HG03196 (cell line): ENCODE measurements around the gene ATP6V0A1.
"Not testable (repeated sequence)": the region's sequence is repeated elsewhere in the genome, so short reads cannot be mapped to it uniquely, and the experiment has no call there.

Experiments
- ATAC-seq: cut with Tn5 transposase; IDR thresholded peaks from one replicate; pipeline ENCODE4 v1.9.1; 2021; ENCODE audit not compliant: unreplicated experiment

The ATP6V0A1 gene

DNA sequence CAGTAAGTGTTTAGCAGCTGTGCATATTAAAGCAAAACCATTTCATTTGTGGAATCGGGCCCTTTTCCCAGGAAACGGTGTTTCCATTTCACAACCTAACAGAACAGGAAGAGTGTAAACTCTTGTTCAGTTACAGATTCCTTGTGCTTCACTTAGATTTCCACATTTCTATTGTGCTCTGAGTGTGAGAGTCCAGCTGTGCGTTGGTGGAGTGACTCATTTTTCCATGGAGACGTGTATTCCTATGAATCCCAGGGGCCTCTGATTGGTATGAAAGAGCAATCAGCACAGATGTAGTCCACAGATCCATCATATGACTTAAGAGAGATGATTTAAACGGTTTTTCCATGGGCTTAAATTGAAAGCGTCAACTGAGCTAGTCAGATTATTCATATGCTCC, 22.3 kb upstream of the ATP6V0A1 start:
- ATAC-seq, result no peak

DNA sequence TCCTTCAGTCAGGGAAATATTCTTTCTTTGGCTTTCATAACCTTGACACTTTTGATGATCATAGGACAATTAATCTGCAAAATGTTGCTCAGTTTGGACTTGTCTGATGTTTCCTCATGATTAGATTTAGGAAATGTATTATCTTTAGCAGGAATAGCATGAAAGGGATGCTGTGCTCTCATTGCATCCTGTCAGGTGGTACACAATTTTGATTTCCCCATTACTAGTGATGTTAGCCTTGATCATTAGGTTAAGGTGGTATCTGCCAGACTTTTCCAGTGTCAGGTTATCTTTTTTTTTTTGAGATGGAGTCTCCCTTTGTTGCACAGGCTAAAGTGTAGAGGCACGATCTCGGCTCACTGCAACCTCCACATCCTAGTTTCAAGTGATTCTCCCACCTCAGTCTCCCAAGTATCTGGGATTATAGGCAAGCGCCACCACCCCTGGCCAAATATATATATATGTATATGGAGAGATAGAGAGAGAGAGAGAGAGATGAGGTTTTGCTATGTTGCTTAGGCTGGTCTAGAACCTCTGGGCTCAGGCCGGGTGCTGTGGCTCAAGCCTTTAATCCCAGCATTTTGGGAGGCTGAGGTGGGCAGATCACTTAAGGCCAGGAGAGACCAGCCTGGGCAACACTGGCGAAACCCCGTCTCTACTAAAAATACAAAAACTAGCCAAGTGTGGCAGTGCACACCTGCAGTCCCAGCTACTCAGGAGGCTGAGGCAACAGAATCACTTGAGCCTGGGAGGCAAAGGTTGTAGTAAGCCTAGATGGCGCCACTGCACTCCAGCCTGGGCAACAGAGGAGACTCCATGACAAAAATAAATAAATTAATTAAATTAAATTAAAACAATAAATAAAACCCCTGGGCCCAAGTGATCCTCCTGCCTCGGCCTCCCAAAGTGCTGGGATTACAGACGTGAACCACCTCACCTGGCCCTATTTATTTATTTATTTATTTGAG, 19.8 kb upstream of the ATP6V0A1 start:
- no peak for ATAC-seq

DNA sequence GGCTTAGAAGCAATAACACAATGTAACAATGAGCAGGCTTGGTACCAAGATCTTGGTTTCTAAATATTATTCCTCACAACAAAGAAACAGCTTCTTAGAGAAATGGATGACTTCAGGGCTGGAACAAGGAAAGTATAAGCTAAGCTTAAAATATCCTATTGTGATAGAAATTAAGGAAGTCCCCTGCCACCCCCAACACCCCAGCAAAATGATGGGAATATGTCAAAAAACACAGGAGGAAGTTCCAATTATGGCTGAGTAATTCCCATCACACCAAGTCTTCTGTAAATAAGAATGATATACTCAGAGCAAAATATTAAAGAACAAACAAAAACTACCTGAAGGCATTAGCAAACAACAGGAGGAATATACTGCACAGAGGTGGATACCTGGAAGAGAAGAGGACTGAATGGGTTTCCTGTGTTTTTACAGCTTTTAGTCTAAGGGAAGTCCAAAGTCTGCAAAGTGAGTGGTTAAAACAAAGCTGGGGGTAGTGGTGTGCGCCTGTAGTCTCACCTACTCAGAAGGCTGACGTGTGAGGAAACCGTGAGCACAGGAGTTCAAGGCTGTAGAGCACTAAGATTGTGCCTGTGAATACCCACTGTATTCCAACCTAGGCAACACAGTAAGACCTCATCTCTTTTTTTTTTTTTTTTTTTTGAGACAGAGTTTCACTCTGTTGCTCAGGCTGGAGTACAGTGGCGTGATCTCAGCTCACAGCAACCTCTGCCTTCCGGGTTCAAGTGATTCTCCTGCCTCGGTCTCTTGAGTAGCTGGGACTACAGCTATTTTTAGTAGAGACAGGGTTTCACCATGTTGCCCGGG, 17.1 kb upstream of the ATP6V0A1 start:
- no peak for ATAC-seq

DNA sequence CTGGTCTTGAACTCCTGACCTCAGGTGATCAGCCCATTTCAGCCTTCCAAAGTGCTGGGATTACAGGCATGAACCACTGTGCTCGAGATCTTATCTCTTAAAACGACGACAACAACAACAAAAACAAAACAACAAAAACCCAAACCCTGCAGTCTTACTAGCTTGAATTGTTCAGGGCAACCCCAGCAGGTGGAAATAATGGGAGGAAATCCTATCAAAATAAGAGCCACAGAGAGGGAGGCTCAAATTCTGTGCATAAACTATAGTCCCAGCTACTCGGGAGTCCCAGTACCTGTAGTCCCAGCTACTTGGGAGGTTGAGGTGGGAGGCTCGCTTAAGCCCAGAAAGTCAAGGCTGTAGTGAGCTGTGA, 16.5 kb upstream of the ATP6V0A1 start:
- no peak for ATAC-seq

DNA sequence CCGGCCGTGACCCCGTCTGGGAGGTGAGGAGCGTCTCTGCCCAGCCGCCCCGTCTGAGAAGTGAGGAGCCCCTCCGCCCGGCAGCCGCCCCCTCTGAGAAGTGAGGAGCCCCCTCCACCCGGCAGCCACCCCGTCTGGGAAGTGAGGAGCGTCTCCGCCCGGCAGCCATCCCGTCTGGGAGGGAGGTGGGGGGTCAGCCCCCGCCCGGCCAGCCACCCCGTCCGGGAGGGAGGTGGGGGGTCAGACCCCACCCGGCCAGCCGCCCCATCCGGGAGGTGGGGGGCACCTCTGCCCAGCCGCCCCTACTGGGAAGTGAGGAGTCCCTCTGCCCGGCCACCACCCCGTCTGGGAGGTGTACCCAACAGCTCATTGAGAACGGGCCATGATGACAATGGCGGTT, 9.5 kb upstream of the ATP6V0A1 start:
- not testable (repeated sequence) for ATAC-seq

DNA sequence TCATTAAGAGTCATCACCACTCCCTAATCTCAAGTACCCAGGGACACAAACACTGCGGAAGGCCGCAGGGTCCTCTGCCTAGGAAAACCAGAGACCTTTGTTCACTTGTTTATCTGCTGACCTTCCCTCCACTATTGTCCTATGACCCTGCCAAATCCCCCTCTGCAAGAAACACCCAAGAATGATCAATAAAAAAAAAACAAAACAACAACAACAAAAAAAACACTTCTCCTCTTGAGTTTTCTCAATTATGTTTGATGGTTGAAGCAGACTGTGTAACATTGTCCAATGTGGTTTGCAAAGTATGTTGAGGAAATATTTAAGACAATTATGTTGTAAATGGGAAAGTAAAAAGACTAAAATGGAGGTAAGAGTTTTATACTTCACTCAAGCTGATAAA, 8.8 kb upstream of the ATP6V0A1 start:
- ATAC-seq, result not testable (repeated sequence)

DNA sequence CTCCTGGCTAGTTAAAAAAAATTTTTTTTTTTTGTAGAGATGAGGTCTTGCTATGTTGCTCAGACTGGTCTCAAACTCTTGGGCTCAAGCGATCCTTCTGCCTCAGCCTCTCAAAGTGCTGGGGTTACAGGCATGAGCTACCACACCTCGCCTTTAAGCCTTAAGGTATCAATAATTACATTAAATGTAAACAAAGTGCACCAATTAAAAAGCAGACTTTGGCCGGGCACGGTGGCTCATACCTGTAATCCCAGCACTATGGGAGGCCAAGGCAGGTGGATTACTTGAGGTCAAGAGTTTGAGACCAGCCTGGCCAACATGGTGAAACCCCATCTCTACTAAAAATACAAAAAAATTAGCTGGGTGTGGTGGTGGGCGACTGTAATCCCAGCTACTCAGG, 7.4 kb upstream of the ATP6V0A1 start:
- not testable (repeated sequence) for ATAC-seq

DNA sequence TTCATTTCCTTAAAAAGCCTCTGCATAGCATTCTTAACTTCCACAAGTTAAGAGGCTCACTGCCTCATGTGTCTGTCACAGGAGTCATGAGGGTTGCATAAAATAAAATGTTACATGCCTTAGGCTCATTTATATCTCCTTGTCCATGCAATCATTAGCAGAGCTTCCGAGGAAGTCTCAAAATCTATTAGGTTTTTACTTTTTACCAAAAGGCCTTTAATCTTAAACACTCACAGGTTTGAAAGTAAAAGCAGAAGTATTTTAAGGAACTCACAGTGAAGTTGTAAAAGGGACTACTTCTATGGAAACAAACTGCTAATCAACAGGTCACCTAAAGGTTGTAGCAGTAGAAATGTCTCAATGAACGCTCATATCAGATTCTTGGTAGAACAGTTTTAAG, 5.2 kb upstream of the ATP6V0A1 start:
- ATAC-seq, result no peak

DNA sequence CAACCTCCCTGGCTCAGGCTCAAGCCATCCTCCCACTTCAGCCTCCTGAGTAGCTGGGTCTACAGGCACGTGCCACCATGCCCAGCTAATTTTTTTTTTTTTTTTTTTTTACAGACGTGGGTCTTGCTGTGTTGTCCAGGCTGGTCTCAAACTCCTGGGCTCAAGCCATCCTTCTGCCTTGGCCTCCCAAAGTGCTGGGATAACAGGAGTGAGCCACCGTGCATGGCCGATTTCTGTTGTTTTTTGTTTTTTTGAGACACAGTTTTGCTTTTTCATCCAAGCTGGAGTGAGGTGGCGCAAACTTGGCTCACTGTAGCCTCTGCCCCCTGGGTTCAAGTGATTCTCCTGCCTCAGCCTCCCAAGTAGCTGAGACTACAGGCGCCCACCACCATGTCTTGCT, 3.7 kb upstream of the ATP6V0A1 start:
- ATAC-seq, result not testable (repeated sequence)

DNA sequence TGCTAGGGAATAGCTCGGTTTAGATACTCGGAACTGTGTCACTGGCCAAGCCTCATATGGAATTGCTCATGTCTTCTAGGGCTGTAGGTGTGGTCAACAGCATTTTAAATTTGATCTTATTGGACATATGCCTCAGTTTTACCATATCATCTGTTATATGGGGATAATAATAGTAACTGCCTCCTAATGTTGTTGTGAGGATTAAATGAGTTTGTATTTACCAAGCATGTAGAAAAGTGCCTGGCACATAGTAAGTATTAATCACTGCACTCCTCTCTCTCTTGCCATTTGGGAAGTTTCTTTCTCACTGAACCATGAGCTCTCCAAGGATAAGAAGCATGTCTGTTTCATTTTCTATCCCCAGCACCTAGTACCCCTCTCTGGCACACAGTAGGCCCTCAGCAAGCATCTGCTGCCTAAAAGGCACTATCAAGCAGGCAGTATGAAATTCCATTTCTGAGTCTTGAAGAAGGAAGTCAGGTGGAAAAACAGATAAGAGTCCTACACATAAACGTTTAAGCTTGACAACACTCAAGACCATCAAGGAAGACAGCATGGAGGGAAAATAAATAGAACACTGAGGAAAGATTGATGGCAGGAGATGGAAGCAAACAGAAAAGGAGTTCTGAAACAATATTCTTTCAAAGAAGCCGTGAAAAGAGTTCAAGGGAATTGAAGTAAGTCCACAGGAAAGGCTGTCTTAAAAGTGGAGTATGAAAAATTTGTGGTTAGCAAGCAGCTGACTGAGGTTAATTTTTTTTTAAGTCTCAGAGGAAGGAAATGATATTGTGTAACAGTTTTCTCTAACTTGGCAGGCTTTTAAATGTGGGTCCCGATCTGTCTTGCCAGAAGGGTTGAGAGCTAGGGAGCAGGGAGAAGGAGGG, 2.2 kb upstream of the ATP6V0A1 start:
- ATAC-seq, result peak; percentile 46

DNA sequence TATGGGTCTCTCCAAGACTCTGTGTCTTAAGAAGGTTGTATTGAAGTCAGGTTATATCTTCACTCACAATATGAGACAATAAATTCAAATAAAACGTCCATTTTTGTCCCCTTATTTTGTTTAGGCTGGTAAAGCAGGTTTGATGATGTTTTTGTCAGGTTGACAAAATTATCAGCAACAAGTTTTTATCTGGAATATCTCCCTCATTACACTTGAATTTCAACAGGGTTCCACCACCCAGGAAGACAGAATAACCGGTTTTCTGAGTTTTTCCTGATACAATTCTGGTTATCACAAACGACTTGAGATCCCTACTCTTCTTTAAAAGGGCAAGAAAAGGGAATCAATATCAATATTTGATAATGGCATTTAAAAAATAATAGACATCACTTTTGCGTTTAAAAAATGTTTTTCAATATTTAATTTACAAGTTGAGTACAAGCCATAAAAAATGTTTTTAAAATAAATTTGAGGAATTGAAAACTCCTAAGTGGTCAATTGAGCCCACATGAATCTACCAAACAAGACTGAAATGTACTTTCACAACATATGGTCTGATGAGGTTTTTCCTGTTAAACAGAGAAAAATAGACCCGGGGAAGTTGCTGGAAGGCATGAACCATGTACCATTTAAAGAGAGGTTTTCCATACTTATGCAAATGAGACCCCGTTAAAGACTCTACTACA, 1.4 kb upstream of the ATP6V0A1 start:
- no peak for ATAC-seq

DNA sequence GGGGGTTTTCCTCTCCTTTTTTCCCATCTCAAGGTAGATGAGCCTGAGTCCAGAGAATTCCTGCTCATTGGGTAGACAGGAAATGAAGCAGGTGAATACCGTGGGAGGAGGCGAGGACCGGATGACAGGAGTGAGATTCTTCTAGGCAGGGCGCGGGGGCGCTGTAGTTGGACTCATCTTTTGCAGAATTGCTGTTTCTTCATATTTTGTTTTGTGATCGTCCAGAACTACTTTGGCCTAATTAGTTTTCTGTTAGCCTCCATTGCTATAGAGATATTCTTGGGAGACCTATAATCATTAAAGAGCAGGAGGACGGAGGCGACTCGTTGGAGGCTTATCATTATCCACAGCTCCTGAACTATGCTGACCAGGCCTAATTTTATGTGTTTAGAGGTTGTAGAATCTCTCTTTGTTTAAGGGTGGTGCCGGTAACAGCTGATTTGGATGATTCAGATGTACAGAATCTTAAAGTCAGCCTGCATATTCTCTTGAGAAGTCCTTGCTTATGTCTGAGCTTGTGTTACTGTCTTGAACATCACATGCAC, 650 bp downstream of the ATP6V0A1 start:
- no peak for ATAC-seq

DNA sequence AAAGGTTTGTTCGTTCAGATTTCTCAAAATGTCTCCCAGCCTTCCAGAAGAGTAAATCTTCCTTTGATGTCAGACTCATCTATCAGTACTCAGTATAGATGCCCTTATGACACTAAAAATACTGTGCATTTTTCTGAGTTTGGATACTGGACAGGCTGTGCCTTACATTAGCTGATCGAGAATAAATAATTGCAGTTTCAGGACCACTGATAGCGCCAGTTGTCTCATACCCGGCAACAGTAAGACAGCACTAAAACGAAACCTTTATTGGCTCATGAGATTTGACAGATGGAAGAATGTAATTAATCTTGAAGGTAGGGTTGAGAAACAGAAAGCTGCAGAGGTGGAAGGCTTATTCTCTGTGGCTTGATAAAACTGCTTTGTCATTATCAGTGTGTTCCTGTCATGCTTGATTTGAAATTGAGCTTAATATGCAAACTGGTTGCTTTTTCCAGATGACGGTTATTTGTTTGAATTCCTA, 1.2 kb downstream of the ATP6V0A1 start:
- ATAC-seq, result no peak

DNA sequence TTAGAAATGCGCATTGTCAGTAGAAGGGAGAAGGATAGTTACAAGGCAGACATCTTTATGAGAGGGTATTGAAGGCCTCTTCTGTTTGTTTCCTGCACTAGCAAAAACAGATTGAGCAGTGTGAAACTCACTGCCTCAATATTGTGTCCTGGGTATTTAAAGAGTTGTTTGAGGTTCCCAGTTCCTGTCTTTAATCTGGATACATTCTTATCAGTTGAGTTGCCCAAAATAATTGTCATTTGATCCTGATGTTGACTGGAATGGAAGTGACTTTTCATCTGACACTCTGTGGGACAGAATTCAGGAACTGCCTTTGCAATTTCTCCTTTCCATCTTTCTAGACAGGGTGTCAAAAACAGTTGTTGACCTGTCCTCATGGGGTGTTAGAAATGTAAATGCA, 1.7 kb downstream of the ATP6V0A1 start:
- no peak for ATAC-seq

DNA sequence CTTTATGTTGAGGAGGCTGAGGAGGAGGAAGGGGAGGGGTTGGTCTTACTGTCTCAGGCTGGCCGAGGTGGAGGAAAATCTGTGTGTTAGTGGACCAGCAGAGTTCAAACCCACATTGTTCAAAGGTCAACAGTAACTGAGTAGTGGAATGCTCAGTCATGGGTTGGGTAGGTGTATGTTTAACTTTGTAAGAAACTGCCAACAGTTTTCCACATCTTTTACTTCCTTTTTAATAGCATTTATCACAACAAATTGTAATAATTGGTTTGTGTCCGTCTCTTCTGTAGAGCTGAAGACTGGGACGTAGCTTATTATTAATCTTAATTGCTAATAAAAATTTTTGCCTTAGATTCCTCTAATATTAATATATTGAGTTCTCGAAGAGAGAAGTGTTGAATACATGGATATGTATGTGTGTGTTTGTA, 5.3 kb downstream of the ATP6V0A1 start:
- ATAC-seq, result no peak

DNA sequence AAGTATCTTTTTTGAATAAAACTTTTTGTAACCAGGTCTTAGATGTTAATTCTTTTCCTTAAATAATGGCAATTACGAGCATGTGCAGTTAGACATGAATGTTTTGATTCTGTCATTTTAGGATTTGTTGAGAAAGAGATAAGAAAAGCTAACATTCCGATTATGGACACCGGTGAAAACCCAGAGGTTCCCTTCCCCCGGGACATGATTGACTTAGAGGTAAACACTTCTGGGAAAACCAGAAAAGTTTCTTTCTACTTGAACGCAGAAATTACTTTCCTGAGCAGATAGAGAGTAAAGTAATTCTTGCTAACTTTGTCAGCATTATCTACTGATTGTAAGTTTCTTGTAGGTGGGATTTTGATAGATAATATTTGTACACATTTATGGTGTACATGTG, 9.2 kb downstream of the ATP6V0A1 start:
- ATAC-seq, result no peak

DNA sequence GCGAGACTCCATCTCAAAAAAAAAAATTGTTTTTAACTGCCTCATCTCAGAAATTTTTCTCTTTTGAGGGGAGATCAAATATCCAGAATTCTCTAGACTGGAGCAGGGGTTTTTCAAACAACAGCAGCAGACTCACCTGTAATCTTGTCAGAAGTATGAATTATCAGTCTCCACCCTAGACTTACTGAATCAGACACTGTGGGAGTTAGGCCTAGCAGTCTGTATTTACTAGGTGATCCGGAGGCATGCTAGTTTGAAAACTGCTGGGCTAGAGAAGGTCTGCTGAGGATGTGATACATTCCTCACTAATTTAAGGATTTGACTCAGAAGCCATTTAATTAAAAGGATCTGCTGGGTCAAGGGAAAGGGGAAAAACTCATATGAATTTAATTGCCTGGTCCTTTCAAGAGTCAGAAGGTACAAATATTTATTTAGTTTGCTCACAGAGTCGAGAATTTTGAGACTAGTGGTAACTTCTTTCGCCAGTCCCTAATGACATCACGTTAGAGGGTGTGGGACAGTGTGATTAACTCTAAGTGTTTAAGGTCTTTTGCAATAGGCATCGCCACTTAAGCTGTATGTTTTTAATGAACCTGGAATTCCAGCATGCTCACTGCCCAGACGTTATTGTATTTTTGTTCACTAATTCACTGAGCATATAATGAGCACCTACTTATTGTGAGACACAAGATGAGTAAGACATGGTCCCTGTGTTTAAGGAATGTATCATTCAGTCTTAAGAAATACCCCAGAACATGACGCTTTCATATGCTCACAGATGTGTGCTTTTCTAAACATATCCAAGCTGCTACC, 14.2 kb downstream of the ATP6V0A1 start:
- no peak for ATAC-seq

DNA sequence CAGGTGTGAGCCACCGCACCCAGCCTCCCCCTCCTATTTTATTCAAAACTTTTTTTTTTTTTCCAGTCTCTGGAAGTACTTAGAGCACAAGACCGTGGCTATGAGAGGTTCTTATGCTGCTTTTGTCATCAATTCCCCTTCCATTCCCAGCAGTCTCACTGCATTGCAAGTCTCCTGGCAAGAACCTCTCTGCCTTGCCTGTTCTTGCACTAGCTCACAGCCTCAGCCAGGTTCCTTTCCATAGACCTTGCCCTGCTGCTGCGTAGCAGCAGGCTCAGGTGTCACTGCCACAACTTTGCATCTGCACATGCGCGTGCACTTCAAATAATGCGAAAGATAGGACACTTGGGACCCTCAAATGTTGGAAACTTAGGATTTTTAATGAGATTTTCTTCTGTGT, 15.6 kb downstream of the ATP6V0A1 start:
- no peak for ATAC-seq

DNA sequence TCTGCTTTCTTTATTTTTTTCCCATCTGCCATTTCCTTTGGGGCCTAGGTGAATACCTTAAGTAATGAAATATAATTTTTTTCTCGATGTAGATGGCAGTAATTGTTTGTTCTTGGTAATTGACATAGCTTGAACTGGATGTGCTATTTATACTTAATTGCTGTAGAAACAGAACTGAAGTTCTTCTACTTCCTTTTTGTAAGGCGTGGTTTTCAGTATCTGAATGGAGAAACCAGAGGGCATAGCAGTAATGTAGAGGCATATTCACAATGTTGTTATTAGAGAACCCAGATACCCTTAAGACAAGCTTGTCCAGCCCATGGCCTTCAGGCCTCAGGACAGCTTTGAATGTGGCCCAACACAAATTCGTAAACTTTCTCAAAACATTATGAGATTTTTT, 16.4 kb downstream of the ATP6V0A1 start:
- ATAC-seq, result no peak
